Fibroblast of skin of scalp (primary cell): ENCODE data around the gene SACS.
"Not testable (repeated sequence)": the region's sequence is repeated elsewhere in the genome, so short reads cannot be mapped to it uniquely, and the experiment has no call there.

Experiments
- DNase-seq: peaks from one replicate; pipeline ENCODE4 v3.0.0-alpha.2; 2013

Gene SACS

GRCh38 chr13:23357349-23357748 is 76.2 kb downstream of the SACS start:
- no peak for DNase-seq

GRCh38 chr13:23356368-23356767 is 77.1 kb downstream of the SACS start:
- DNase-seq, result no peak

DNA sequence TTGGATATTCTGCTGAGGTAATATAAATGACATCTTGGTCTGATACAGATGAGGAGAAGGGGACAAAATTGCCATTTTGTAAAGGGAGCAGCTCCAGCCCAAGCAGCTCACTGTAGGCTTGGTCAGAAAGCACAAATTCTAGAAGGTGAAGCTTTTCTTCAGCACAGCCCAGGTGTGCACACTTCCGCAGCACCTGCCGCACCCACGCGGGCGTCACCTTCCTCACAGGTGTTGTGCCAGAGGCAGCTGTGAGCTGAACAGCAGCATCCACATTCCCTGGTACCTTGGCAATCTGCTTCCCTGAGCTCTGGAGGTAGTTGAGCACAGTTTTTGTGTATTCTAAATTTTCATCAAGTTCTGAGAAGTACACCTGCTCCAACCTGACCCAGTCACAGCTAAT is 79.0 kb downstream of the SACS start:
- DNase-seq, result no peak

- no peak for DNase-seq
Measured at GRCh38 chr13:23352161-23352560, 81.3 kb downstream of the SACS start.

- no peak for DNase-seq
Measured at GRCh38 chr13:23350009-23350408, 83.5 kb downstream of the SACS start.

DNA sequence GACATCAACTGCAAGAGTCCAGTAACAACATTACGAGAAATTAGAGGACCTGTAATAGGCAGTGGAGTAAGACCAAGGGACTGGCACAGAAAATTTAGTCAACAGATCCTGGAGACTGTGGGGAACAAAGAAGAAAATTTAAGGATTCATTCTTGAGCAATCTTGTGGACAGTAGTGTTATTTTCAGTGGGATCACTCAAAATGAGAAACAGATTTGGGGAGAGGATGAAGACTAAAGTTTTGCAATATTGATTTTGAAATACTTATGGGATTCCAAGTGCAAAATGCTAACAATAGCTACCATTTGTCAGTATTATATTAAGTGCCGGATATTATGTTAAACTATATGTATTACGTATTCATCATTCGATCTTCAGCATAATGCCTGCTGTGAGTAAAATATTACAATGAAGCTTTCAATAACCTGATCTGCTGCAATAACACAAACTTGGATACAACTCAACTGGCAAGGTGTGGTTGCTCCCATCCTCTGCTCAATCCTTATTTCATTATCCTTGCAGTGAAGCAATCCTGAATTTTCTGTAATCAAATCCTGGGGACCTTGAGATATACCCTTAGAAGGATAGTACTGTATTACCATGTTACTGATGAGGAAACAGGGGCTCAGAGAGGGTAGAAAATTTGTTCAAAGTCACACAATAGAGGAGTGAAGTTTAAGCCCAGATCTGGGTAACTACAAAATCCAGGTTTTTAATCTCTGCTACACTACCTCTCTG is 84.2 kb downstream of the SACS start:
- peak; percentile 47 for DNase-seq

DNA sequence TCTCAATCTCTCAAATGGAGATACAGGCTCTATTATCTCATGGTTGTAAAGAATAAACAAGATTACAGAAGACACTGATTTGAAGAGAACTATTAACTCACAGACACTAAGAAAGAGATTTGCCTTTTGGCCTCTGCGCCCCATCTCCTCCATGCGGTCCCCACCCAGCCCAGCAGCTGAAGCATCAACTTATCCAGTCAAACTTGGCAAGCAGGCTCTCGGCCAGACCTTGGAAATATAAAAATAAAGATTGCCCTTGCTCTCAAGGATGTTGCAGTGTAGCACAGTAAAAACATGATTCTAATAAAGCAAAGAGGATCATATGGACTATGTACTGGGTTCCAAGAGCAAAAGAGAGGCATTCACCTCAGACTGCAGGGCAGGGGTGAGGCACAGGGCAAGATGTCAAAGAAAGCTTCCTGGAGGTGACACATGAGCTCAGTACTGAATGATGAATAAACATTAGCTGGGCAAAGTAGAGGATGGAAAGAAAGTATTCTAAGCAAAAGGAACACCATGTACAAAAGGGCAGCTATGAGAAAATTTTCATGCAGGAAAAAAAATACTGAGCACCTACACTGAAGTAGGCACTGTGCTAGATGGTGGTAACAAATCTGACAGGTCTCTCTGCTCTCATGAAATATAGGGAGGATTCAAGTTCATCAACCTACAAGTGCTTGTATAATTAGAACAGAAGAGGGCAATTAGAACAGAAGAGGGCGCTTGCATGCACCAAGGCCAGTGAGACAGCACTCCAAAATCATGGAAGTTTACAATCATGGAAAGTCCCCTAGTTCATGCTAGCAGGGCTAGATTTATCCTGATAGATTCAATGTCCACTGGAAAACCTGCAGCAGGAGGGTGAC is 85.0 kb downstream of the SACS start:
- no peak for DNase-seq

DNA sequence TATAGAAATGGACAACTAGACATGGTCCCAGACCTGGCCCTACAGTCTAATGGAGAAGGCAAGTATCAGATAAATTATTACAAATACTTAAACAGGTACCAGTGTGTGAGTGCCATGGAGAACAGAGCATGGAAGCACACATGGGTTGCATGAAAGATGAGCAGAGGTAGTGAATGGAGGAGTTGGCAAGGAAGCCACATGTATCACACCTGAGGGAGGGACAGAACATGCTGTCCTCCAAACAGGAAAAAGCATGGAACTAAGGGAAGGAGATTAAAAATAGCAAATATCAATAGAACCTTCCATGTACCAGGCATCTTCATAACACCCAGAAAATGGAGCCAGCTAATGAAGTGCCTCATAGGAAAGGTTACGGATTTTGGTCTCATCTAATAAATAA is 85.9 kb downstream of the SACS start:
- no peak for DNase-seq

- DNase-seq, result no peak
Measured at GRCh38 chr13:23344931-23345595, 88.4 kb downstream of the SACS start.

DNA sequence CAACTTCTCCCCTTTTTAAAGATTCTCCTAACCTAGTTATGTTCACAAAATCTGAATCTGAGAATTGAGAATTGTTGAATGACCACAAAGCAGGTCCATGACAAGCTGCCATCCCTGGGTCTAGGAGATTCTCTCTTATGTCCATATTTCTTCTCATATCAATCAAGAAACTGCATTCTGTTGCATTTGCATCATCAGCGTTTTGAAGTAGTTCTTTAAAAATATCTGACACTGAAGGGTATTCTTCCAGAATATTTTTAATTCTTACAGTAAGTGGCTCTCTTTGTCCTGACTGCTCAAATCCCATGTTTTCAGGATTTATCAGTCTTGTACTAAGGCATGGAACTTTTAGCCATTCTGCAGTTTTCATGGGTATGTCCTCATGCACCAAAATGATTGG is 94.3 kb downstream of the SACS start:
- DNase-seq, result no peak

DNA sequence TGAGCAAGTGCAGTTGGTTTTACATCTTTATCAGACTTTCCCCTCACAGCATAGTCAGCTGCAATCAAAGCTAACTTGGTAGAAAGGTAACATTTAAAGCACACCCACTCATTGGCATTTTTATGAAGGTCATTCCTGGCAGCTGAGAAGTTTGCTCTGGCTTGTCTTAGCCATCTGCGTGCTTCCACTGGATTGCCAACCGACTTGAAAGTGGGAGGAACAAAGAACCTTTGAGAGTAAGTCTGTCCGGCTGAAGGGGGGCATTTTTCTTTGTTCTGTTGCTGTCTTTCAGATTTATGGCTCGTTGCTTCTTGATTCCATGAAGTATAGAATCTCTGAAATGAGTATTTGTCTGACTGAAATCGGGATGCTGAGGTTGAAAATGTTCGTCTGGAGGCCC is 103.1 kb downstream of the SACS start:
- DNase-seq, result no peak

DNA sequence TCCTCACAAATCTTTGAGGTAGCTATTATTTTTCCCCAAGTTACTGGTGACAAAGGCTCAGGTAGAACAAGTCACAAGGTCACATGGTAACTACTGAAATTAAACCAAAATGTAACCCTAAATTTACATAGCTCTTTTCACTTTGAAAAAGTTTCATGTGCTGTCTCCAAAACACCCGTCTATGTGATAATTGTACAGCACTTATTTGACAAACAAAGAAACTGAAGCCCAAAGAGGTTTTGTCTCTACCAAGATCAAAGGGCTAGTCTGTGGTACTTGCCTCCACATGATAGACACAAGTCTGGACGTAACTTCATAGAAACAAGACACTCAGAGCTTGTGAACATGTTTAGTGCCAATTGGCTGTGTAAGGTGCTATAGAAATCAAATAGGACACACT is 108.3 kb downstream of the SACS start:
- no peak for DNase-seq

GRCh38 chr13:23323946-23324709 is 109.4 kb downstream of the SACS start:
- peak; percentile 21 for DNase-seq

DNA sequence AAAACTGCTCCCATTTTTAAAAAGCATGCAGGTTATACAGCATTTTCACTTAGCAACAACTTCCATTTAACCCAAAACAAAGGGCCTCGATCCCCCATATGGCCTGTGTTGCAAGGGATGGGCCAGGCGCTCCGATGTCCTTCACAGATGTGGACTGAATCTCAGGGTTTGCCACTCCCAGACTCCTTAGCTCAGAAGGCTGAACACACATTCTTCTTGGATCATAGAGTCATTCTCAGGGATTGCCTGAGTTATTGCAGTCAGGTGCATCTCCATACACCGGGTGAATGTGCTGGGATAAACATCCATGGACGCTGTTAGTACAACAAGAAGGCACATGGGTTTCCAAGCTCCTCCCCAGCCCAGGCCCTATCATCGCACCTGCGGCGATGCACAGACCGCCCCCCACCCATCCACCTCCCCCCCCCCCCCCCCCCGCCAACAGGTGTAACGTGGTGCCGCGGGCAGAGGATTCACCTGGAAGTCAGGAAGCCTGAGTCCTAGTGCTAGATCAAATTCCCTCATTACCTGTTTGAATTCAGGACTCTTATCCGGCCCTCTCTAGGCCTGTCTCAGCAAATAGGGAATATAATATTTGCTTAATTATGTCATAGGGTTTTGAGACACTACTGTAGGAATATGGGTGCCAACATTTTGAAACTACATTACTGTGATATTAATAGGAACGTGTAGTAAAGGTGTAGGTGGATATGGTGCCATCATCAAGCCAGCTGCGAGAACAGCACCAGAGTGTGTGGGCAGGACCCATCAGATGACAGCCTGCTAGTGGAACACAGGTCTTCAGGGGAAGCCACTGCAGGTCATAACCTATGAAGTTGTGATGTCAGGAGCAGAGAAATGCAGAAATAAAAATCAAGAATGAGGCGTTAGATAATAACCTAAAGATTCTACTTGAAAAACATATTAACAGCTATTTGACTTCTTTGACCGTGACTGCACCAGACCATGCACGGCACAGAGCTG is 110.9 kb downstream of the SACS start:
- DNase-seq, result no peak

DNA sequence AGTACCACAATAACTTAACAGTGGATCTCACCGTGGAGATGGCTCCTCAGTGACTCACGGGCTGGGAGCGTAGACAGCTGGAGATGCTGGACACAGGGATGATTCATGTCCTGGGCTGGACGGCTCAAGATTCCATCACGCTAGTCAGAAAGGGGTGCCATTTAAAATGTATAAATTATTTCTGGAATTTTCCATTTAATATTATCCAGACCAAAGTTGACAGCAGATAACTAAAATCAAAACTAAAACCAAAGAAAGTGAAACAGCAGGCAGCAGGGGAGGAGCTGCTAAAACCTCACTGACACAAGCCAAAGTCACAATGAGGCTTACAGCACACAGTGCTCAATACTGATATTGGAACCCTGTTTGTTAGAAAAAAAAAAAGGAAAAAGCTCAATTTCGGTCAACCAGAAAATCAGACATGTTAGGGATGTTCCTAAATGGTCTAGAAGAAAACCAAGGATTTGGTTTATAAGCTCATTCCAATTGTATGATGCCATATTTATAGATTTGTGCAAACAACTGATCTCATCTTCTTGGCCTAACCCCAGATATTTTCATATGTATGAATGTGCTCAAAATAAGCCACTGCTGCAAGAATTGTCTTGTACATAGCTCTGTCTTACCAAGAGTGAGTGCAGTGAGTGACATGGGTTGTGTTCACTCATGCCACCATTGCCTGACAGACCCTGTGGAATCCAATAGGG is 111.8 kb downstream of the SACS start:
- peak; percentile 98 for DNase-seq

DNA sequence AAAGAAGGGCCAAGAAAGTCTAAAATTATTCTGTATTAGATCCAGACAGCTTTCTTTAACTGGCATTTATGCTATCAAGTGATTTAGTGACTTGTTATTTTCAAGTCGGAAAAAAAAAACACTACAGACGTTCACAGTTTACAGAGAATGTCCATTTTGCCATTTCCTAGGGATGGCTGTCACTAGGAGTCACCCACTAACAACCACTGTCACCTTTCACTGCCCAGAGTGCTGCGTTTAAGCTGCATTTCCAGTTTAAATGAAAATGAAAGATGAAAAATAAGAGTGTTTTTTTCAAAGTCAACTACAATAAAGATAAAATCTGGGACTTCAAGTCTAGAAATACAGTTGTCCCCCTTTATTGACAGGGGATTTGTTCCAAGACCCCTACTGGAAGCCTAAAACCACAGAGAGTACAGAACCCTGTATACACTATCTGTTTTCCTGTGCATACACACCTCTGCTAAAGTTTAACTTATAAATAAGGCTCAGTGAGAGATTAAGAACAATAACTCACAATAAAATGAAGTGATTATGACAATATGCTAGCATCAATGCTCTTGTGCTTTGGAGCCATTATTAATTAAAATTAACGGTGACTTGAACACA is 112.5 kb downstream of the SACS start:
- DNase-seq, result no peak

DNA sequence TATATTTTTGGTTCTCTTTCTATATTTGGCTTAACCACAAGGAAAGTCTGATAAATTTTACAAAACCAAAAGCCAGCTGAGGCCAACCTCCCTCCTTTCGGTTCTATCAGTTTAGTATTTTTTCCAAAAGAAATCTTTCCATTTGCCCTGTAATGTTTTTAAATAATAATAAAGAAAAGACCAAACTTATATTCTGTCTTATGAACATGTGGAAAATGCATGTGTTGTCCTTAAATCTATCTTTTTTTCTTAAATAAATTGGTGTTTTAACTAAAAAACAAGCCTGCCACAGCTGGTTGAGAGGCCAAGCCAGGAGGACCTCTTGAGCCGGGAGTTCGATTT is 113.6 kb downstream of the SACS start:
- DNase-seq, result no peak

- DNase-seq, result not testable (repeated sequence)
Measured at GRCh38 chr13:23314837-23315236, 118.7 kb downstream of the SACS start.

GRCh38 chr13:23292586-23292985 is 140.9 kb downstream of the SACS start:
- peak; percentile 5 for DNase-seq

DNA sequence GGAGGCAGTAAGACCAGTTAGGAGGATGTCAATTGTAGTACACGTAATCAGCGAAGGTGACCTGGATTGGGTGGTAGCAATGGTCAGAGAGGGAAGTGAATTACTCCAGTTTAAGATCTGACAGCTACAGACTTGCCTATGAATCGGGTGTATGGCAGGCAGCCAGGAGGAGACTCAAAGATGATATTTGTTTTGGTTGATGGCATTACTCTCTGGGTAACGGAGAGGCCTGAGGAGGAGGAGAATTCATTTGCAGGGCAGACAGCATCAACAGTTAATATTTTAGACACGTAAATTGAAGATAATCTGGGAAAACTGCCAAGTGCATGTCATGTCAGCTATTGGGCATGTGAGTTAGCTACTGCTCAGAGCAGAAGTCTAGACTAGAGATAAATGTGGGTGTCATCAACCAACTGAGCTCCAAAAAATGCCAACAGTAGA is 143.6 kb downstream of the SACS start:
- DNase-seq, result peak; percentile 83
